HEK293 (cell line): ENCODE measurements around the gene RAB7B.

Experiments
- PATZ1 ChIP-seq: fragments of 450-650 bp; formaldehyde crosslinking; IDR thresholded peaks from 2 replicates; pipeline ENCODE4 v1.5.1; 2016; ENCODE audit warnings: missing biosample characterization, missing genetic modification characterization
- TCF7L2 ChIP-seq: IDR thresholded peaks from 2 replicates; pipeline ENCODE4 v1.6.1; 2011; ENCODE audit warnings: low read depth, mild to moderate bottlenecking, inconsistent platforms, low read length, moderate library complexity, borderline replicate concordance
- ZNF426 ChIP-seq: fragments of 450-650 bp; formaldehyde crosslinking; IDR thresholded peaks from 2 replicates; pipeline ENCODE4 v1.5.1; 2017; ENCODE audit warnings: missing biosample characterization, missing genetic modification characterization, mild to moderate bottlenecking, inconsistent platforms, moderate library complexity

- no peak for TF ChIP-seq TCF7L2
- TF ChIP-seq ZNF426 (tag by site-specific recombination), result no peak
- no peak for TF ChIP-seq PATZ1 (tag by site-specific recombination)
These were observed 34.4 kb upstream of the RAB7B start for GRCh38 chr1:206037581-206037980.
